ENCODE data around the gene PHF20. TPM values are rescaled to one million over a fixed set of nuclear protein-coding genes. Genes with fewer than 3 reads are reported as not detected.
A peak's percentile ranks its signal among the peaks of the same experiment; 100 is the strongest.

Gene PHF20
- total RNA-seq, 1 donor from 2014 or later: 44.6 TPM

- Mint-ChIP-seq H3K9me3 (ENCODE audit: low read depth) (no peaks in the 10 kb centered on the region), H3K27ac (ENCODE audit: unreplicated experiment) (peak overlapping the region; percentile 84), H3K36me3 (ENCODE audit: low read depth) (peaks cover 6% of the 10 kb centered on the region), H3K4me3 (ENCODE audit: unreplicated experiment) (no peak overlapping the region), H3K4me1 (ENCODE audit: low read depth) (peaks cover 17% of the 10 kb centered on the region), H3K27me3 (ENCODE audit: low read depth) (no peaks in the 10 kb centered on the region)
- DNase-seq (ENCODE audit: low spot score): no peak
- no peak for TF ChIP-seq CTCF (IDR thresholded peaks at IDR 0.05)
Observed at GRCh38 chr20:35902545-35902941, 130.7 kb downstream of the PHF20 start.

- Mint-ChIP-seq H3K9me3 (ENCODE audit: low read depth) (no peaks in the 10 kb centered on the region), H3K27me3 (ENCODE audit: low read depth) (no peaks in the 10 kb centered on the region), H3K4me1 (ENCODE audit: low read depth) (peaks cover 17% of the 10 kb centered on the region), H3K4me3 (ENCODE audit: unreplicated experiment) (no peak overlapping the region), H3K27ac (ENCODE audit: unreplicated experiment) (no peak overlapping the region), H3K36me3 (ENCODE audit: low read depth) (peaks cover 6% of the 10 kb centered on the region)
- no peak for TF ChIP-seq CTCF (IDR thresholded peaks at IDR 0.05)
- no peak for DNase-seq (ENCODE audit: low spot score)
Observed at GRCh38 chr20:35903843-35904242, 132.0 kb downstream of the PHF20 start.

GRCh38 chr20:35904982-35905663 lies 133.3 kb downstream of the PHF20 start:
- Mint-ChIP-seq H3K4me1 (ENCODE audit: low read depth) (peaks cover 17% of the 10 kb centered on the region), H3K27ac (ENCODE audit: unreplicated experiment) (no peak overlapping the region), H3K36me3 (ENCODE audit: low read depth) (peaks cover 6% of the 10 kb centered on the region), H3K9me3 (ENCODE audit: low read depth) (no peaks in the 10 kb centered on the region), H3K4me3 (ENCODE audit: unreplicated experiment) (no peak overlapping the region), H3K27me3 (ENCODE audit: low read depth) (no peaks in the 10 kb centered on the region)
- no peak for TF ChIP-seq CTCF (IDR thresholded peaks at IDR 0.05)
- no peak for DNase-seq (ENCODE audit: low spot score)

- Mint-ChIP-seq H3K4me1 (ENCODE audit: low read depth) (peaks cover 9% of the 10 kb centered on the region), H3K27me3 (ENCODE audit: low read depth) (no peaks in the 10 kb centered on the region), H3K9me3 (ENCODE audit: low read depth) (no peaks in the 10 kb centered on the region), H3K36me3 (ENCODE audit: low read depth) (peaks cover 6% of the 10 kb centered on the region), H3K27ac (ENCODE audit: unreplicated experiment) (no peak overlapping the region), H3K4me3 (ENCODE audit: unreplicated experiment) (no peak overlapping the region)
- DNase-seq (ENCODE audit: low spot score): no peak
- TF ChIP-seq CTCF (IDR thresholded peaks at IDR 0.05): no peak
Observed at GRCh38 chr20:35907017-35907701, 135.3 kb downstream of the PHF20 start.

- H3K9me3 Mint-ChIP-seq (ENCODE audit: low read depth): no peaks in the 10 kb centered on the region
- no peak for TF ChIP-seq CTCF (IDR thresholded peaks at IDR 0.05)
- DNase-seq (ENCODE audit: low spot score): no peak
- H3K4me1 Mint-ChIP-seq (ENCODE audit: low read depth): peaks cover under 1% of the 10 kb centered on the region
- H3K27ac Mint-ChIP-seq (ENCODE audit: unreplicated experiment): no peak overlapping the region
- H3K27me3 Mint-ChIP-seq (ENCODE audit: low read depth): no peaks in the 10 kb centered on the region
- peaks cover 8% of the 10 kb centered on the region for H3K36me3 Mint-ChIP-seq (ENCODE audit: low read depth)
- no peak overlapping the region for H3K4me3 Mint-ChIP-seq (ENCODE audit: unreplicated experiment)
Observed at GRCh38 chr20:35908007-35908406, 136.2 kb downstream of the PHF20 start.
